ENCODE results near the gene ZMYM4.

Gene ZMYM4

GRCh38 chr1:35449334-35450008 lies 181.0 kb downstream of the ZMYM4 start:
- TF ChIP-seq CTCF (conservative IDR thresholded peaks at IDR 0.05; ENCODE audit: low read length) (no peak), EZH2phosphoT487 (IDR thresholded peaks at IDR 0.05; ENCODE audit: borderline replicate concordance) (no peak)
- H3K4me1 ChIP-seq (ENCODE audit: insufficient read depth, low read length, poor library complexity, severe bottlenecking) = peaks cover 15% of the 10 kb centered on the region
- H3K4me2 ChIP-seq (ENCODE audit: low read depth, low read length, poor library complexity, severe bottlenecking) = no peak overlapping the region
- no peak overlapping the region for H3K9ac ChIP-seq (ENCODE audit: low read depth, low read length, poor library complexity, severe bottlenecking)
- no peaks in the 10 kb centered on the region for H3K79me2 ChIP-seq (ENCODE audit: insufficient read depth, low read length)
- H3K9me2 ChIP-seq (replicated peaks; ENCODE audit: low read depth, low read length) = no peaks in the 10 kb centered on the region
- H3K27me3 ChIP-seq (ENCODE audit: insufficient read depth, low read length, poor library complexity, severe bottlenecking) = no peaks in the 10 kb centered on the region
- no peak overlapping the region for H2AFZ ChIP-seq (ENCODE audit: low read length)
- H3K4me3 ChIP-seq (ENCODE audit: low read length, poor library complexity, severe bottlenecking) = no peak overlapping the region
- H3K9me3 ChIP-seq (ENCODE audit: insufficient read depth, low read depth, low read length) = no peaks in the 10 kb centered on the region
- H4K20me1 ChIP-seq (ENCODE audit: insufficient read depth, low read length, poor library complexity, severe bottlenecking) = no peaks in the 10 kb centered on the region
- peaks cover 58% of the 10 kb centered on the region; the same call in 1 of the 2 replicates for H3K36me3 ChIP-seq (ENCODE audit: insufficient read depth, low read length)
- H3F3A ChIP-seq (ENCODE audit: low read depth) = no peaks in the 10 kb centered on the region

- Histone ChIP-seq H3K27me3 (ENCODE audit: insufficient read depth, low read length, poor library complexity, severe bottlenecking) (no peaks in the 10 kb centered on the region), H4K20me1 (ENCODE audit: insufficient read depth, low read length, poor library complexity, severe bottlenecking) (no peaks in the 10 kb centered on the region), H3K9me3 (ENCODE audit: insufficient read depth, low read depth, low read length) (no peaks in the 10 kb centered on the region), H3K9me2 (replicated peaks; ENCODE audit: low read depth, low read length) (no peaks in the 10 kb centered on the region), H3K4me3 (ENCODE audit: low read length, poor library complexity, severe bottlenecking) (no peak overlapping the region), H3K4me1 (ENCODE audit: insufficient read depth, low read length, poor library complexity, severe bottlenecking) (peaks cover 15% of the 10 kb centered on the region), H3F3A (ENCODE audit: low read depth) (no peaks in the 10 kb centered on the region), H3K4me2 (ENCODE audit: low read depth, low read length, poor library complexity, severe bottlenecking) (no peak overlapping the region), H3K36me3 (ENCODE audit: insufficient read depth, low read length) (peaks cover 49% of the 10 kb centered on the region; the same call in 1 of the 2 replicates), H2AFZ (ENCODE audit: low read length) (no peak overlapping the region), H3K79me2 (ENCODE audit: insufficient read depth, low read length) (no peaks in the 10 kb centered on the region), H3K9ac (ENCODE audit: low read depth, low read length, poor library complexity, severe bottlenecking) (no peak overlapping the region)
- peak; percentile 96 for TF ChIP-seq CTCF (conservative IDR thresholded peaks at IDR 0.05; ENCODE audit: low read length)
- TF ChIP-seq EZH2phosphoT487 (IDR thresholded peaks at IDR 0.05; ENCODE audit: borderline replicate concordance) = no peak
Measured at GRCh38 chr1:35451125-35451528, 182.6 kb downstream of the ZMYM4 start.

- Histone ChIP-seq H2AFZ (ENCODE audit: low read length) (no peak overlapping the region), H3K4me2 (ENCODE audit: low read depth, low read length, poor library complexity, severe bottlenecking) (peak overlapping the region; percentile 21), H3K79me2 (ENCODE audit: insufficient read depth, low read length) (no peaks in the 10 kb centered on the region), H3K9me3 (ENCODE audit: insufficient read depth, low read depth, low read length) (no peaks in the 10 kb centered on the region), H3K9ac (ENCODE audit: low read depth, low read length, poor library complexity, severe bottlenecking) (peak overlapping the region; percentile 8), H4K20me1 (ENCODE audit: insufficient read depth, low read length, poor library complexity, severe bottlenecking) (no peaks in the 10 kb centered on the region), H3K9me2 (replicated peaks; ENCODE audit: low read depth, low read length) (no peaks in the 10 kb centered on the region), H3K4me3 (ENCODE audit: low read length, poor library complexity, severe bottlenecking) (no peak overlapping the region), H3K4me1 (ENCODE audit: insufficient read depth, low read length, poor library complexity, severe bottlenecking) (peaks cover 15% of the 10 kb centered on the region), H3K27me3 (ENCODE audit: insufficient read depth, low read length, poor library complexity, severe bottlenecking) (no peaks in the 10 kb centered on the region), H3F3A (ENCODE audit: low read depth) (no peaks in the 10 kb centered on the region), H3K36me3 (ENCODE audit: insufficient read depth, low read length) (peaks cover 41% of the 10 kb centered on the region; the same call in 1 of the 2 replicates)
- TF ChIP-seq EZH2phosphoT487 (IDR thresholded peaks at IDR 0.05; ENCODE audit: borderline replicate concordance) (no peak), CTCF (conservative IDR thresholded peaks at IDR 0.05; ENCODE audit: low read length) (no peak)
Measured at GRCh38 chr1:35452106-35452774, 183.7 kb downstream of the ZMYM4 start.
